Uterus (tissue), 2 donors: ENCODE measurements around the gene CSNK2B.

ENCODE experiments used
- POLR2A ChIP-seq, 2 donors: fragments of 450-650 bp; IDR thresholded peaks; one replicate each; pipeline ENCODE4 v1.6.1; 2016; ENCODE audit warnings: antibody characterized with exemption in 2 of 2, mild to moderate bottlenecking in 1 of 2, moderate library complexity in 1 of 2
- TF ChIP-seq, protein P1 (sequence below), 4 experiments: fragments of 200-600 bp in 2 of 4; fragments of 450-650 bp in 2 of 4; sonication (generic) in 2 of 4; IDR thresholded peaks; one replicate each; pipeline ENCODE4 v1.5.1; 2016 to 2019; ENCODE audit warnings: antibody characterized with exemption in 4 of 4, mild to moderate bottlenecking in 2 of 4, moderate library complexity in 1 of 4

- no peak for TF ChIP-seq POLR2A (IDR thresholded peaks at IDR 0.05)
- TF ChIP-seq, protein P1, sequence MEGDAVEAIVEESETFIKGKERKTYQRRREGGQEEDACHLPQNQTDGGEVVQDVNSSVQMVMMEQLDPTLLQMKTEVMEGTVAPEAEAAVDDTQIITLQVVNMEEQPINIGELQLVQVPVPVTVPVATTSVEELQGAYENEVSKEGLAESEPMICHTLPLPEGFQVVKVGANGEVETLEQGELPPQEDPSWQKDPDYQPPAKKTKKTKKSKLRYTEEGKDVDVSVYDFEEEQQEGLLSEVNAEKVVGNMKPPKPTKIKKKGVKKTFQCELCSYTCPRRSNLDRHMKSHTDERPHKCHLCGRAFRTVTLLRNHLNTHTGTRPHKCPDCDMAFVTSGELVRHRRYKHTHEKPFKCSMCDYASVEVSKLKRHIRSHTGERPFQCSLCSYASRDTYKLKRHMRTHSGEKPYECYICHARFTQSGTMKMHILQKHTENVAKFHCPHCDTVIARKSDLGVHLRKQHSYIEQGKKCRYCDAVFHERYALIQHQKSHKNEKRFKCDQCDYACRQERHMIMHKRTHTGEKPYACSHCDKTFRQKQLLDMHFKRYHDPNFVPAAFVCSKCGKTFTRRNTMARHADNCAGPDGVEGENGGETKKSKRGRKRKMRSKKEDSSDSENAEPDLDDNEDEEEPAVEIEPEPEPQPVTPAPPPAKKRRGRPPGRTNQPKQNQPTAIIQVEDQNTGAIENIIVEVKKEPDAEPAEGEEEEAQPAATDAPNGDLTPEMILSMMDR (IDR thresholded peaks at IDR 0.05): no peak
Measured at GRCh38 chr6:31690231-31691077, 24.6 kb downstream of the CSNK2B start.
